ENCODE data around the gene CIITA. TPM values are rescaled to one million over a fixed set of nuclear protein-coding genes. Genes with fewer than 3 reads are reported as not detected.

Gene CIITA
- total RNA-seq, 1 donor from 2014 or later, result 4.5 TPM

DNA sequence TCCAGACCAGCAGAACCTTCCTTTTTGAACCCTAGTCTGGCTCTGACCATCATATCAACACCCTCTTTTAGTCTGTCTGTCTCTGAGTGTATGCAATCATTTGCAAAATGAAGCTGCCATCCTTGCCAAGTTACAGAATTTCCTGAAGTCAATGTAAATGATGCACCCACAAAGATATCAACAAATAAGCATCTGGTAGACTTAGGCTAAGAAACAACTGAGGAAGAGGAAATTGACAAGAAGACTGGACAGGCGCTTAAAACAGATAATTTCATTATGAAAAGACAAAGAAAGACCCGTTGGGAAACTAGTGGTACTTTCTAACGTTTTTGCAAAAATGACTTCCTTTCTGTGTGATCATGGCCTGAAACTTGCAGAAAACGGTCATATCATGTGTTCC is 24.7 kb upstream of the CIITA start:
- no peak for ATAC-seq

DNA sequence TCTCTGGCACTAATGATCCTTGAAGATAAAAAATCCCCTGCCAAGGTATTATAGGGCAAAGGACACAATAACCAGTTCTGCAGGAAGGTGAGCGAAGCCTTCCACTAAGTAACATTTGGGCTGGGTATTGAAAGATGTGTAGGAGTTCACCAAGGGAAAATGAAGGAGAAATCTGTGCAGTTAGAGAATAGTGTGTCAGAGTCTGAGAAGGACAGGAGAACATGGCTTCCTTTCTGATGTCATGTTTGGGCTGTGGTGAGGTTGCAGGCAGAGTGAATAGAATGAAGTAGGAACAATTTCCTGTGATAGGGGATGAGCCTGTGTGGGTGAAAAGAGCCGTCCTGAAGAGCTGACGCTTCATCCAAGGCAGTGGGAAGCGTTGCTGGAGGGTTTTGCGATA is 24.1 kb upstream of the CIITA start:
- ATAC-seq, result peak; percentile 47

DNA sequence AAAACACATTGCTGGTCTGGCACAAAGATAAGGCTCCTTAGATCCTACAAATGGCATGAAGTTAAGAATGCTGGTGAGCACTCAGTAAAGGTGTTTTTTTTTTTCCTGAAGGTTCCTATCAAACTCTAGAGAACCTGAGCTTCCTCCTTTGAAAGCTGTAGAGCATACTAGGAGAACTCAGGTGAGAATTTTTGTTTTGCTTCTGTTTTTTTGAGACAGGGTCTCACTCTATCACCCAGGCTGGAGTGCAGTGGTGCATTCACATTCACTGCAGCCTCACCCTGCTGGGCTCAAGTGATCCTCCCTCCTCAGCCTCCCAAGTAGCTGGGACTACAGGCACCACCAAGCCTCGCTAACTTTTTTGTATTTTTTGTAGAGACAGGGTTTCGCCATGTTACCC is 21.0 kb upstream of the CIITA start:
- no peak for ATAC-seq

DNA sequence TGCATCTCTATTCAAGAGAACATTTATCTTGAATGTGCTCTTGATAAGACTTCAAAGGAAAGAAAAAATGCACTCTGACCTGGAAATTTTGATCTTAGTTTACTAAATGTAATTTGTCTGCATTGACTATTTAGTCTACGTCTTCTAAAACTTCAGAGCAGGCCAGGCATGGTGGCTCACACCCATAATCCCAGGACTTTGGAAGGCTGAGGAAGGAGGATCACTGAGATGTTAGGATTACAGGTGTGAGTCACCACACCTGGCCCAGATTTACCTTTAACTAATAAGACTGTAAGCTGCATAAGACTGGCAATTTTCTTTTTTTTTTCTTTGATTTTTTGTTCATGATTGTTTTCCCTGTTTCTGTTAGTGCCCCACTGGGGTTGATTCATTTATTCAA is 18.8 kb upstream of the CIITA start:
- ATAC-seq, result no peak

DNA sequence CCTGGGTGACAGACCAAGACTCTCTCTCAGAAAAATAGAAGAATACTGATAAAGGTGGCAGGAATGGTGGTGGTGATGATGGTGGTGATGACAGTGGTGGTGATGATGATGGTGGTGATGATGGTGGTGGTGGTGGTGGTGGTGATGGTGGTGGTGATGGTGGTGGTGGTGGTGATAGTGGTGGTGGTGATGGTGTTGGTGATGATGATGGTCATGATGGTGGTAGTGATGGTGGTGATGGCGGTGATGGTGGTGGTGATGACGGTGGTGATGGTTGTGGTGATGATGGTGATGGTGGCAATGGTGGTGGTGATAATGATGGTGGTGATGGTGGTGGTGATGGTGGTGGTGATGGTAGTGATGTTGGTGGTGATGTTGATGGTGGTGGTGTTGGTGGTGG is 18.0 kb upstream of the CIITA start:
- no peak for ATAC-seq

DNA sequence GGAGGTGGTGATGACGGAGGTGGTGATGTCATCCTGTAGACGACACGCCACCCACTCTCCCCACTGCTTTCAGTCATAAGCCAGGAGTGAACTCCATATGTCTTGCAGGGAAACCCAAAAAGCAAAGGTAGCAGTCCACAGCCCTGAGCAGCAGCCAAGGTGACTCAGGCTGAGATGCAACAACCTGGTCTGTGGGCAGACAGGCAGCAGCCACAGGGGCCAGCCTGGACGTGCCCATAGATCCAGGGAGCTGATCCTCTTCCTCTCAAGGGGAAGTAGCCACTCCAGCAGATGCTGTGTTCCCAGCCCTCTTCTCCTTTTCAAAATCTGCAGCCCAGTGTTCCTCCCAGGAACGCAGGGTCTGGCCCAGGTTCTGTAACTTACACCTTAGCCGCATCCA is 17.3 kb upstream of the CIITA start:
- ATAC-seq, result peak; percentile 73

DNA sequence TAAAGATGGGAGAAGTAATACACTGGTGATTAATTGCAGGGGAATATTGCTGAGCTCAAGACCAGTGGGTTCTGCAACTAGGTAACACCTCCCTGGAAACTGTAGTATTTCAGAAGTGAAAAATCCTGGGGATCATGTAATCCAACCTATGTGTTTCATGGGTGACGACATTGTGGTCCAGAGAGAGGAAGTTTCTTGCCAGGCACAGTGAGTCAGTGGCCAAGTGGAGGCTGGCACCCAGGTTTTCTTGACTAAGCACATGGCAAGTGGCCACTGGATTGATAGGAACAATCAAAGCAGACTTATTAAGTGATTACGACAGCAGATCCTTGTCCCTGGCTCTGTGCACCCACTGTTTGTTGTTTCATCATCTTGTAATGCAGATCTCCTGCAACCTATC is 14.6 kb upstream of the CIITA start:
- ATAC-seq, result peak; percentile 93

DNA sequence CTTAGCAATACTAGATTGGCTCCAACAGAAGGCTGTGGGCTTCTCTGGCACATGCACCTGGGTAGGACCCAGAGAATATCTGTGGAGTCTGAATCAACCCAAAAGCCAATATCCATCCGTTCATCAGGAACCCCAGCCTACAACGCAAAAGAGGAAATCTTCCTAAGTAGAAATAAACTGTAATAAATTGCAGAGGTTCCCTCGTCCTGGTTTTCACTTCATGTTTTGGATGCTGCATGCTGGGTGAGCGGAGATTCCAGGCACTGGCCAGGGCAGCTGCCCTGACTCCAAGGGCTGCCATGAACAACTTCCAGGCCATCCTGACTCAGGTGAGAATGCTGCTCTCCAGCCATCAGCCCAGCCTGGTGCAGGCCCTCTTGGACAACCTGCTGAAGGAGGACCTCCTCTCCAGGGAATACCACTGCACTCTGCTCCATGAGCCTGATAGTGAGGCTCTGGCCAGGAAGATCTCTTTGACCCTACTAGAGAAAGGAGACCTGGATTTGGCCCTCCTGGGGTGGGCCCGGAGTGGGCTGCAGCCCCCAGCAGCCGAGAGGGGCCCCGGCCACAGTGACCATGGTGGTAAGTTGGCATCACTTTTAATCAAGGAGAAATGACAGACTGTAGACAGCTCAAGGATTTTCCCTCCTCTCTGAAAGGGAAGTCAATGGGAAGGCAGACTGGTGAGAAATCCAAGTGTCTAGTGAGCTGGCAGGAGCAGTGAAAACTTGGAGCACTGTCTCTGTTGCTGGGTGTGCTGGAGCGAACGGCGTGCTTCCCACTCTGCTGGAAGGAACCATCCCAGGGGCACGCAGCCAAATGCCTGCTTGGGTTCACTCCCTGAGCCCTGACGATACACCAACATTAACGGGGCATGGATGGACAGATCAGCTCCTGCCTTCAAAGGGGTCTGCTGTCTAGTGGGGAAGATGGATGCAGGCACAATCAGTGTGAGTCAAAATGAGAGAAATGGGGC is 10.7 kb upstream of the CIITA start:
- no peak for ATAC-seq

DNA sequence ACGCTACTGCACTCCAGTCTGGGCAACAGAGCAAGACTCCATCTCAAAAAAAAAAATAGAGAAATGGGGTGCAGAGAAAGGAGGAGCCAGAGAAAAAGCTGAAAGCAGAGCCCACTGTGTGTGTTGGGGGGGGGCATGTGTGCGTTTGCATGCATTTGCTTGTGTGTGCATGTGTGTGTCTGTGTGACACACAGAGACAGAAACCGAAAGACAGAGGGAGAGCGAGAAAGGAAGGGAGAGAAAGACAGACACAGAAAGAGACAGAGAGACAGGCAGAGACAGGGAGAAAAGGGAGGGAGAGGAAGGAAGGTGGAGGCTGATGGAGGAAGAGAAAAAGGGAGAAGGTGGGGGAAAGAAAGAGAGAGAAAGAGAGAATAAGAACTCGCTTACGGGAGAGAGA is 9.8 kb upstream of the CIITA start:
- no peak for ATAC-seq

DNA sequence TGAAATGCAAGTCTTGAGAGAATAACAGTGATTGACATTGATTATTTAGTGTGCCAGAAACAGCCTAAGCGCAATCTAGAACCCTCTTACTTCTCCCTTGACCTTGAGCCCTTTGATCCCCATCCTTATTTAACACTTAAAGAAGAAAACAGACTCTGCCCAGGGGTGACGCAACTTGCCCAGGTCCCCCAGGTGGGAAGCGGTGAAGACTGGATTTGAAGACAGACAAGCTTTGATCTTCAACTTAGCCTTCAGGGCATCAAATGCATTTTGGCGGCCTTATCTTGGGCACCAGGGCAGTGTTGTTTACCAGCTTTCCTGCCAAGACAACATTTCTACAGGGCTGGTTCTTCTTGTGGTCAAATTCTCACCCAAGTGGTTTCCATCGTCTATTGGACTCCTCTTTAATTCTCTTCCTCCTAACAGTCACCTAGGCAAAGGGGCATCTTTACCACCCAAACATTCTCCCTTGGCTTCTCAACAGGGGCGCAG is 8.9 kb upstream of the CIITA start:
- ATAC-seq, result no peak

DNA sequence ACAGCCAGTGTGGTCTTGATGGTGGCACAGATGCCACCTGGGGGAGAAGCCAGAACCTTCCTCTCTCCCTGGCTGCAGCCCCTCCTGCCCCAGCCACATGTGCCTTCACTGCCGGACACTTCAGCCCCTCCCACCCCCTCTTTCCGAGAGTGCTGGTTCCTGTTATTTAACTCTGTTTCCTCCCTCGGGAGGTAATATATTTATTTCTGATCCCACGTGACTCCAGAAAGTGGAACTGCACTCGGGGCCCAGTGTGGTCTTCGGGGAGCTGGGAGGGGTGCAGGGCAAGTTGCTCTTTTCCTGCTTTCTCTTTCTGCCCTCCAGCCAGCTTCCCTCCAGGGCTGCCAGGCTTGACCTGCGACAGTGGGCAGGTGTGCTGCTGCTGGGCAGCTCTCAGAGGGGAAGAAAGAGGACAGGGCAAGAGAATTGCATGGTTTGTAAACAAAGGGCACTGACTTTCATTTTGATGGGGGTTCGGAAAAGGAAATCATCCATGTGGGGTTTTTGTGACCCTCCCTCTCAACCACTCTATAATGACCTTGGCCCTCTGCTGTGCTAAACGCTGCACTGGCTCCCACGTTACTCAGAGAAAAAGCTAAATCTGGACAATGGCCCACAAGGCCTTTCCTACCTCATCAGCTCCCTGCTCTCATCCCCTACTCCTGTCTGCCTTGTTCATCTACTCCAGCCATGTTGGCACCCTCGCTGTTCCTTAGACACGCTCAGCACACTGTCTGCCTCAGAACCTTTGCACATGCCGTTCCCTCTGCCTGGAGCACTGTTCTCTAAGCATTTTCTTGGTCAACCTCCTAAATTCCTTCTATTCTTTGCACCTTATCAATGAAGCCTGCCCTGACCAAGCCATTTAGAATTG is 8.2 kb upstream of the CIITA start:
- peak; percentile 23 for ATAC-seq

DNA sequence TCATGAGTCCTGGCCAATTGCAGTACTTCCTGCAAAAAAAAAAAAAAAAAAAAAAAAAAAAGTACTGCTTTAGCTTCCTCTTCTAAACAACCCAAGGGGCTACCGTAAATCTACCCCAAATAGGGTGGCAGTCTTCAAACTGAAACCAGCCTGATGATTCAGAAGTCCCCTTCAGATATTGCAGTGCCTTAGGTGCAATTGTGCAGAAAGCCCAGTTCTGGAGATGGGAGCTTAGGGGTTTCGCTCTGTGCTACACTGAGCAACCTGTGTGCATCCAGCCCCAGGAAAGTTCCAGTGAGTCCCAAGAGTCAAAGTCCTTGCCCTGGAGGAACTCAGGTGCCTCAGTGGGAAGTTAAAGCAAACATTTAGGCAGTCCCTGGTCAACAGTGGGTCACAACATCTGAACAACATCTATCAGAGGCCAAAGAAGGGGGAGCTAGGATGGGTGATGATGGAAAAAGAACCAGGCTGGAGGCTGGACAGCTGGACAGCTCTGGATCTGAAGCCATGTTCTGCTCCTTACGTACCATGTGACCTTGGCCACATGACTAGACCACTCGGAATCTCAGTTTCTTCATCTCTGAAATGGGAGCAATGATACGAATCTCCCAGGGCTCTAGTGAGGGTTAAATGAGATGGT is 6.7 kb upstream of the CIITA start:
- no peak for ATAC-seq

DNA sequence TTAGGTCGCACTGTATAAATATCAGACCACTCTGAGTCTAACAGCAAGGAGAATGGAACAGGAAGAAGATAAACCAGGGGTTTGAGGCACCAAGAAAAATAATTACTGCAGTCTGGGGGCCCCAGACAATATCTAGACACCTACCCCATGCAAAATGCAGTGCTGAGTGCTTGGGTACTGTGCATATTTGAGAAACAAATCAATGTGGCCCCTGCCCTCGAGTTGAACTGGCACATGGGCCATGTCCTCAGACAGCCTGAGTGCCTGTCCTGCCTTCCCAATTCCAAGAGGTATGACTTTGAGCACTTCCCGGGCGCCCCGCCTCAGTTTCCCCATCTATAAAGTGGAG is 6.2 kb upstream of the CIITA start:
- ATAC-seq, result no peak

DNA sequence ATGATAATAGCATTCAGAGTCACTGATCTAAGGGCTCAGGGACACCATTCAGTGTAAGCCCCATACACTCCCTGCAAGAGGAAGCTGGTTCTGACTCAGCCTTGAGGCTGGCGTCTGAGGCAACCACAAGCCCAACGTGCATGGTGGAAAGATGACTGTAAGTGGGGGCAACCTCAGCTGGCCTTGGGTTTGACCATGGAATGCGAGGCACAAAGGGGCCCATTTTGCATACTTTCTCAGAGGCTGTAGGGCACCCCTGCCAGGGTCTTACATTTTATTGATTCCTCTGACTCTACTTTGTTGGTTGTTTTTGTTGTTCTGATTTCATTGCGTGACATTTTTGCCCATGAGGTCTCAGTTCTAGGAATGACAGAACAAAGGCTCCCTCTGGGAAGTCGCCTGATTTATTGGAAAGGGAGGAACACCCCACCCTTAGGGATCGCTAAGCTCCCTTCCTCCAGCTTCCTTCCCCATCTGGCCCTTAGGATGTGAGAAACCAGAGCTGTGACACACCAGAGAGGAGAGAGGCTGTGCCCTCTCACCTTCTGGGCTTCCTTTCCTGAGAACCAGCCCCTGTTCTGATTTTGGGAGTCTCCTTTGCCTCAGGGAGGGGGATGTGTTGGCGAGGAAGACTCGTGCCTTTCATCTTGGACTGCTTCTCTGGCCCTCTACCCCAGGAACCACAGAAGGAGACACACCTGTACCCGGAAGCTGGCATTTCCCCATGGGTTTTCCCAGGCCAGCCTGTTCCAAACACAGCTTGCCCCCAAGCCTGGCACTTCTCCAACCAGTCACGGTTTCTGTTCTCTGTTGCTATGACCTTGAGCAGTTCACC is 5.6 kb upstream of the CIITA start:
- ATAC-seq, result peak; percentile 87

DNA sequence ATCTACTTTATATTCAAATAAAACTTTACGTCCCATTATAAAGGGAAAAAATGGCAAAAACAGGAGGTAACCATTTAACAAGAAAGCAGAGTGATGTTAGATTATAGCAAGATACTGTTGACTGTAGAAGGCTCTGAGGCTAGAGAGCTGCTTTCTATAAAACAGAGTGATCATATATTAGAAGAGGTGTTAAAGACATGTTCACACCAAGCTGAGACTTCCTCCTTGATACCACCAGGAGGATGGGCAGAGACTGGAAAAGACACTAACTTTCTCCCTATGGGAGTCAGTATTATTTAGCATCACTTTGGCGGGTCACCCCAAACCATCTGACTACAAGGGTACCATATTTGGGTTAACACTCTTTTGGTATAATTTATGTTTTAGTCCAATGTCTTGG is 687 bp upstream of the CIITA start:
- ATAC-seq, result no peak

DNA sequence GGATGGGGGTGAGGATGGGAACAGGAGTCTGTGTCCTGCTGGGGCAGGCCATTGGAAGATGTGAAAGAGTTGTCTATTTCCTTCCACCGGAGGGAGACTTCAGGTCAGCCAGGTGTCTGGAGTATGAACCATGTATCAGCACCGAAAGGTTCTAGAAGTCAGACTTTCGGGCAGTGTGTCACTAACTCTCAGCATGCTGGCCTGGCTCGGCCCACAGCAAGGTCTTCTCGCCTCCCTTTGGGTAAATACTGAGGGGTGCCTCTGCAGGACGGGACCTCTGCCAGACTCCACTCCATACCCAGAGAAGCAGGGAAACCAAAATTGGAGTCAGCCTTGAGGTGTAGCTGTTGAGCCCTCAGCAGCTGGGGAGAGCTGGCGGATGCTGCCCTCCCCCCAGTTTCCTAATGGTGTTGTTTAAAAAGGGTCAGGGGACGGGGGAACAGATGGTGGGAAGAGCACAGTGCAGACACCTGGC is 507 bp downstream of the CIITA start:
- ATAC-seq, result no peak

DNA sequence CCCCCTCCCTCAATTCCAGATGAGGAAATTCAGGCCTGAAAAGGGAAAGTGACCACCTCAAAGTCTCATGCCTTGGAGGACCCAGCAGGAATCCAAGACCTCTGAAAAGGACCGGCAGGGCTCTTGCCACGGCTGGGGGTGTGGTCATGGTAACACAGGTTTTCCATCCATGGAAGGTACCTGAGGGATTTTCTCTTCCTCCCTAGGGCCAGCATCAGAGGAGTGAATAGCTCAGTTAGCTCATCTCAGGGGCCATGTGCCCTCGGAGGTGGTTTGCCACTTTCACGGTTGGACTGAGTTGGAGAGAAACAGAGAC is 1.3 kb downstream of the CIITA start:
- no peak for ATAC-seq

DNA sequence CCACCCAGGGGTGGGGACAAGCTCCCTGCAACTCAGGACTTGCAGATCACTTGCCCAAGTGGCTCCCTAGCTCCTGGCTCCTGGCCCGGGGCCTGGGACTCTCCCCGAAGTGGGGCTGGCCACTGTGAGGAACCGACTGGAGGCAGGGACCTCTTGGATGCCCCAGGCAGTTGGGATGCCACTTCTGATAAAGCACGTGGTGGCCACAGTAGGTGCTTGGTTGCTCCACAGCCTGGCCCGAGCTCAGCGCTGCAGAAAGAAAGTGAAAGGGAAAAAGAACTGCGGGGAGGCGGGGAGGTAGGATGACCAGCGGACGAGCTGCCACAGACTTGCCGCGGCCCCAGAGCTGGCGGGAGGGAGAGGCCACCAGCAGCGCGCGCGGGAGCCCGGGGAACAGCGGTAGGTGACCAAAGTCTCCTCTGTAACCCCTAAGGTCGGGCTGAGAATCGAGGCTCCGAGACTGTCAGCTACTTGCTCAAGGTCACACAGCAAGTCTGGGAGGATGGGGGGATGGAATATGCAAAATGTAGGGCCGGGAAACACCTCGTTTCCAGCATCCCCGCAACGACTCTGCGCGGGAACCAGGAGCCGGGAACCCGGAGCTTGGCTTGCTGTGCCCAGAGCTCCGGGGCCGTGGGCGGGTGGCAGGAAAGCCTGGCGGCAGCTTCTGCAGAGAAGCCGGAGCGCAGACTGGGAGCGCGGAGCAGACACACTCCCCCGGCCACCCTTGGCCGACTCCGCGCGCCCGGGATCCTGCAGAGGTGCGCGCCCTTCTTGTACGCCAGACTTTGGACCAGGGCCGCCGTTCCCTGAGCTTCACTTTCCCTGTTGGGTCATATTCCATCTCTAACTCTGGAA is 1.9 kb downstream of the CIITA start:
- peak; percentile 70 for ATAC-seq

DNA sequence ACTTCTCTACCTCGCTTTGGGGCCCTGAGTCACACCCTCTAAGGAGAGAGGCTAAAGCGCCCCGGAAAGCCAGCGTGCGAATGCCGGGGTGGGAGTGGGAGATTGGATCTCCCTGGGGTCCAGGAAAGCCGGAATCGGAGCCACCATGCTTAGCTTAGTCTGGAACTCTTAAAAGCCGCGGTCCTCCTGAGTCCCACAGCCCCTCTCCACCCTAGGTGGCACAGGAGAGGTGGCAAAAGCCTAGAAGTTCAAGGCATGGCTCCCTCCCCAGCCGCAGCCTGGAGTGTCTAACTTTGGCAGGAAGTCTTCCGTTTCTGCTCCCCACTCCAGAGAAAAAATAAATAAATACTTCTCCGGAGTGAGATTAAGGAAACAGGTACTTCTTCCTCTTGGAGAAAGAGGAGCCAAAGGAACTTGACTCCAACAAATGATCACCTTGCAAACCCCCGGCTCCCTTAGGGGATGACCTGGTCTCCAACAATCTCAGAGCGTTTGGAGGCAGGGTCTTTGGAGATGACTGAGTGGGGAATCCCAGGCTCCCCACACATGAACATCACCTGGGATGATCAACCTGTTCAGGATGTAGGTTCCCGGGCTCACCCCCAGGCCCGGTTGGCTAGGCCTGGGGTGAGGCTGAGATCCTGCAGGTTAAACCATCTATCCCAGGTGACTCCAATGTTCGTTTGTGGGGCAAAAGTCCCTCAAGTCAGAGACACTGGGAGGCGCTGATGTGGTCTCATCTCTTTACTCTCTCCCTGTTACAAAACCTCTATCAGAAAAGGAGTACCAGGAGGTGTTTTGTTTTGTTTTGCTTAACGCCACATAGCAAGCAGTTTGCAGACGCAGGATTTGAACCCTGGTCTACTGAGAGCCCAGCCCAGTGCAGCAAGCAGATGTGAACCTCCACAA is 2.9 kb downstream of the CIITA start:
- ATAC-seq, result no peak

Measured in esophagus mucosa (tissue), 1 donor.